Neuronal stem cell (in vitro differentiated cells): ENCODE measurements around the gene RAI14.
"Not testable (repeated sequence)": the region's sequence is repeated elsewhere in the genome, so short reads cannot be mapped to it uniquely, and the experiment has no call there.

Experiments used
- DNase-seq: peaks from one replicate; pipeline ENCODE4 v3.0.0-alpha.2; 2013; ENCODE audit warnings: low spot score
- H2AFZ ChIP-seq: one replicate; pipeline ENCODE4 v1.6.1; 2013; ENCODE audit warnings: mild to moderate bottlenecking, low read length, inconsistent platforms
- H2AK5ac ChIP-seq: 2 replicates; pipeline ENCODE4 v1.6.1; 2013; ENCODE audit warnings: low read depth, mild to moderate bottlenecking, inconsistent platforms, low read length, moderate library complexity, mixed read lengths
- H2BK120ac ChIP-seq: 2 replicates; pipeline ENCODE4 v1.6.1; 2013; ENCODE audit warnings: low read depth, mild to moderate bottlenecking, inconsistent platforms, low read length, moderate library complexity, mixed read lengths
- H2BK12ac ChIP-seq: one replicate; pipeline ENCODE4 v1.6.1; 2013; ENCODE audit warnings: low read length, inconsistent platforms
- H2BK15ac ChIP-seq: 2 replicates; pipeline ENCODE4 v1.6.1; 2013; ENCODE audit warnings: mild to moderate bottlenecking, low read length, inconsistent platforms, mixed read lengths
- H2BK5ac ChIP-seq: one replicate; pipeline ENCODE4 v1.6.1; 2013; ENCODE audit warnings: inconsistent platforms, mild to moderate bottlenecking, low read length, moderate library complexity
- H3K14ac ChIP-seq: one replicate; pipeline ENCODE4 v1.6.1; 2013; ENCODE audit warnings: low read length, inconsistent platforms
- H3K18ac ChIP-seq: 2 replicates; pipeline ENCODE4 v1.6.1; 2013; ENCODE audit warnings: low read length, inconsistent platforms
- H3K23ac ChIP-seq: 2 replicates; pipeline ENCODE4 v1.6.1; 2013; ENCODE audit warnings: low read depth, mild to moderate bottlenecking, mixed read lengths, low read length, inconsistent platforms; ENCODE audit not compliant: poor library complexity
- H3K27ac ChIP-seq: replicated peaks from 3 replicates; pipeline ENCODE4 v1.5.1; 2013; ENCODE audit warnings: low read length, inconsistent platforms
- H3K27me3 ChIP-seq, 3 experiments: 2 replicates each; pipeline ENCODE4 v1.6.1; 2013; ENCODE audit warnings: low read length in 3 of 3, mild to moderate bottlenecking in 2 of 3, inconsistent platforms in 1 of 3, low read depth in 1 of 3, mixed read lengths in 1 of 3, moderate library complexity in 1 of 3; ENCODE audit not compliant: control insufficient read depth in 3 of 3, insufficient read depth in 3 of 3
- H3K36me3 ChIP-seq, 2 donors: replicated peaks in 1 of 2; 2 replicates each; pipeline ENCODE4 v1.6.1; 2013; ENCODE audit warnings: low read length in 2 of 2; ENCODE audit not compliant: control insufficient read depth in 2 of 2, insufficient read depth in 2 of 2
- H3K4ac ChIP-seq: 2 replicates; pipeline ENCODE4 v1.6.1; 2013; ENCODE audit warnings: inconsistent platforms, mild to moderate bottlenecking, low read length, moderate library complexity
- H3K4me1 ChIP-seq, 2 donors: 1 replicate in 1 of 2; 2 replicates in 1 of 2; pipeline ENCODE4 v1.6.1; 2013; ENCODE audit warnings: low read length in 2 of 2, low read depth in 1 of 2; ENCODE audit not compliant: control insufficient read depth in 2 of 2, insufficient read depth in 1 of 2
- H3K4me2 ChIP-seq: one replicate; pipeline ENCODE4 v1.6.1; 2013; ENCODE audit warnings: mild to moderate bottlenecking, low read length, inconsistent platforms; ENCODE audit not compliant: insufficient read depth, poor library complexity, severe bottlenecking
- H3K4me3 ChIP-seq, 2 donors: 2 replicates each; pipeline ENCODE4 v1.5.1; 2013; ENCODE audit warnings: low read length in 2 of 2, mild to moderate bottlenecking in 2 of 2, inconsistent platforms in 1 of 2, moderate library complexity in 1 of 2
- H3K79me1 ChIP-seq: one replicate; pipeline ENCODE4 v1.6.1; 2013; ENCODE audit warnings: low read depth, mild to moderate bottlenecking, inconsistent platforms, low read length, moderate library complexity
- H3K9ac ChIP-seq: one replicate; pipeline ENCODE4 v1.6.1; 2013; ENCODE audit warnings: mild to moderate bottlenecking, low read depth, low read length, inconsistent platforms; ENCODE audit not compliant: poor library complexity
- H3K9me3 ChIP-seq, 2 donors: replicated peaks in 1 of 2; 2 replicates each; pipeline versions ENCODE3 to v1.6.1; 2013; ENCODE audit warnings: low read length in 2 of 2, mild to moderate bottlenecking in 2 of 2, inconsistent platforms in 1 of 2, low read depth in 1 of 2, mixed read lengths in 1 of 2, moderate library complexity in 1 of 2; ENCODE audit not compliant: control insufficient read depth in 2 of 2, insufficient read depth in 1 of 2
- H4K8ac ChIP-seq: one replicate; pipeline ENCODE4 v1.6.1; 2013; ENCODE audit warnings: low read depth, mild to moderate bottlenecking, inconsistent platforms, low read length, moderate library complexity
- H4K91ac ChIP-seq: one replicate; pipeline ENCODE4 v1.6.1; 2013; ENCODE audit warnings: low read length, low read depth, mild to moderate bottlenecking, inconsistent platforms; ENCODE audit not compliant: poor library complexity
- WGBS, 2 donors: extraction: QIAGEN DNeasy Blood & Tissue Kit; methylation state at CpG; one replicate each; pipeline ENCODE4 v1.1.7; 2013; ENCODE audit warnings: missing lambda C conversion rate in 2 of 2, mixed read lengths in 1 of 2; ENCODE audit not compliant: insufficient read length in 2 of 2, insufficient replicate concordance in 1 of 2; ENCODE audit errors: extremely low coverage in 2 of 2; 5-methylcytosine and 5-hydroxymethylcytosine counted together

RAI14 gene

DNA sequence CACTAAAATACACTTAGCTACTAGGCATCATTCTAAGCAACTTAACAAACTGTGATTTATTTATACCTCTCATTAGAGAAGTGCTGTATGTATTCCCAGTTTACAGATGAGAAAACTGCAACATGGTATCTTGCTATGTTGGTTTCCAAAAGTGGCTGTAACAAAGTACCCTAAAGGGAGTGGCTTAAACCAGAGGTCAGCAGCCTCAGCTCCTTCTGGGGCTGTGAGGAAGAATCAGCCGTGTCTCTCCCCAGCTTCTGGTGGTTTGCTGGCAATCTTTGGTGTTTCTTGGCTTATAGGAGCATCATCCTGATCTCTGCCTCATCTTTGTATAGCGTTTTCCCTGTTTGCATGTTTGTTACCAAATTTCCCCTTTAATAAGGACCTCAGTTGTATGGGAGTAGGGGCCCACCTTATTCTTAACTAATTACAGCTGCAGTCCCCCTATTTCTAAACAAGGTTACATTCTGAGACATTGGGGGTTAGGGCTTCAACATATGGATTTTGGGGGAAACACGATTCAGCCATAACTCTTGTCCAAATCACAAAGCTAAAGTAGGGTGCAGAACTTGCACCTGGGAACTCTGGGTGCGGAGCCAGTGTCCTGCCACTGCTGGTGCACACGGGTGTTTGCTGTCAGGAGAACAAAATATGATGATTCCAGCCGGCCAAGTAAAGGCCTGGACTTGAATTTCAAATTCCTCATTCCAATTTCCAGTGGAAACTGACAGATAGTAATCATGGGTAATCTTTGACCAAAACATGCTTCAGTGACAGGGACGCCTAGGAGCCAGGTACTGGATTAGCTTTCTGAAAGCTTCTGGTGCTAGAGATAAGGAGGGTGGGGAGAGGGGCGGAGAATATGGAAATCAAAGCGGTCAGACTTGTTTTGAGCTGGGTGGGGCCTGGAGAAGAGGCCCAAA is 43.3 kb downstream of the RAI14 start:
- H3K27ac ChIP-seq = no peak overlapping the region
- no peak for DNase-seq
- no peak overlapping the region for H3K4ac ChIP-seq
- WGBS, 2 donors = no CpG with 5 or more reads among the region's 9 CpGs
- no peak overlapping the region for H2AK5ac ChIP-seq
- H3K79me1 ChIP-seq = no peaks in the 10 kb centered on the region
- no peak overlapping the region for H2BK12ac ChIP-seq
- peaks cover 0 to 12% of the 10 kb centered on the region in 2 donors for H3K4me1 ChIP-seq
- no peak overlapping the region for H2BK15ac ChIP-seq
- no peak overlapping the region for H2BK120ac ChIP-seq
- no peak overlapping the region for H3K18ac ChIP-seq
- no peaks in the 10 kb centered on the region for H3K27me3 ChIP-seq
- H4K8ac ChIP-seq = no peak overlapping the region
- H3K36me3 ChIP-seq = peaks cover 0 to 19% of the 10 kb centered on the region in 2 donors
- no peaks in the 10 kb centered on the region for H3K9me3 ChIP-seq
- no peak overlapping the region for H2BK5ac ChIP-seq
- no peak overlapping the region for H3K9ac ChIP-seq
- no peak overlapping the region for H3K4me3 ChIP-seq
- no peak overlapping the region for H3K14ac ChIP-seq
- H3K23ac ChIP-seq = no peak overlapping the region
- no peak overlapping the region for H4K91ac ChIP-seq
- no peak overlapping the region for H2AFZ ChIP-seq
- H3K4me2 ChIP-seq = no peak overlapping the region

DNA sequence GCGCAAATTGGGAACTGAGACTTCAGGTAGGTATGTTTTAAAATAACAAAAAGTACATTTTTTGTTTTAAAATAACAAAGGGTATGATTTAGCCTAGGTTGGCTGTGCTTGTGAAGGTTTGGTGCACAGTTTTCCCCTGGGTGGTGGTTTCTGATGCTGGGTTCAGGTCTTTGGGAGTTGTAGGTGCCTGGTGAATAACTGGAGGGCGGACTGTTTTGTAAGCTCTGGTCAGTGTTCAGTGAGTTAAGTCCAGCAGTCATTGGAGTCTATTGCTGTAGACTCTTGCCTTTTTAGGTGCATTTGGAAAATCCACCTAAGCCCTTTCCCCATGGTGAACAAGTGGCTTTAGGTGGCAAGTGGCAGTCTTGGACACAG is 43.9 kb downstream of the RAI14 start:
- Histone ChIP-seq H3K27ac (no peak overlapping the region), H3K4me2 (no peak overlapping the region), H4K8ac (no peak overlapping the region), H3K9ac (no peak overlapping the region), H2AFZ (no peak overlapping the region), H3K18ac (no peak overlapping the region), H4K91ac (no peak overlapping the region), H3K4ac (no peak overlapping the region), H2BK15ac (no peak overlapping the region), H2BK12ac (no peak overlapping the region), H2AK5ac (no peak overlapping the region), H2BK5ac (no peak overlapping the region), H3K79me1 (no peaks in the 10 kb centered on the region), H3K4me1 (peaks cover 0 to 12% of the 10 kb centered on the region in 2 donors), H3K23ac (no peak overlapping the region), H3K14ac (no peak overlapping the region), H2BK120ac (no peak overlapping the region), H3K27me3 (no peaks in the 10 kb centered on the region), H3K9me3 (no peaks in the 10 kb centered on the region), H3K36me3 (peaks cover 0 to 19% of the 10 kb centered on the region in 2 donors), H3K4me3 (no peak overlapping the region)
- no CpG with 5 or more reads among the region's 2 CpGs for WGBS, 2 donors
- no peak for DNase-seq

DNA sequence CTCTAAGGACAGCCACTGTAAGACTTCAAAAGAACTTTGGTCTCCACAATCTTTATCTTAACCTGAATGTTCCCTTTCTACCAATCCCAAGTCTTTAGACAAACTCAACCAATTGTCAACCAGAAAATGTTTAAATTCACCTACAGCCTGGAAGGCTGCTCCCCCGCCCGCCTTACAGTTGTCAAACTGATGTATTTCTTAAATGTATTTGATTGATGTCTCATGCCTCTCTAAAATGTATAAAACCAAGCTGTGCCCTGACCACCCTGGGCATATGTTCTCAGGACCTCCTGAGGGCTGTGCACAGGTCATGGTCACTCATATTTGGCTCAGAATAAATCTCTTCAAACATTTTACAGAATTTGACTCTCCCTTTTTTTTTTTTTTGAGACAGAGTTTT is 45.3 kb downstream of the RAI14 start:
- H3K27me3 ChIP-seq, H3K9me3 ChIP-seq: not testable (repeated sequence)

DNA sequence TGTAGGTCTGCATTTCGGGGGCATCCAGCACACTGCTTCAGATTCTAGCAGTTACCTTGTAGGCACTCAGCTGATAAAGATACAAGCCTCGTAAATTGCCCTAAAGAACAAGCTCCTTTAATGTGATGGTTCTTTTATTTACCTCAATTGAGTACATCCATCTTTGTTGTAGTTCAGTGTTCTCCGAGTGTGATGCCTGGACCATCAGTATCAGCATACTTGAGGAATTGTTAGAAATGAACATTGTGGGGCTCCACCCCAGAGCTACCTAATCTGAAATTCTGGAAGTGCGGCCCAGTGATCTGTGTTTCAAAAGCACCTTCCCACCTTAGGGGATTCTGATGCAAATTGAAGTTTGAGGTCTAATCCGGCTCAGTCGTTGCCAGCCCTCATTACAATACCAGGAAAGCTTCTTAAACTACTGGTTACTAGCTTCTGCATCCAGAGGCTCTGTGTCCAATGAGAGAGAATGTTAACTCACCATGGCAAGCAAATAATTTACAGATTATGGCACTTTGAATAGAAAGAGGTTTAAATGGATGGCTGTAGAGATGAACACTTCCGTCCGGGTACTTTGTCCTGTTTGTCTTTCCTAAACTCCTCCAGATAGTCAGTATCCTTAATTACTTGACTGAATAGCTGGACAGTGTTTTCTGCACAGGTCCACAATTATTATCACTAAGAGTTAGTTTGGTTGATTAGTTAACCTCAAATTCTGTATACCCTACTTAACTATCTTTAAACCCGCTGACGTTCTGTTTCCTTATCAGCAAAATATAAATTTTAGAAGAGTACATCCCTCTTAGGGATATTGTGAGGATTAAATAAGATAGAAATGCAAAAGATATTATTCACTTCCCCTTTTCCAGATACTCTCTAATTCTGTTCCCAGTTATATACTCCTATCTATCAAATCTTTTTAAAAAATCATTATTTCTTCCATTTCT is 47.9 kb downstream of the RAI14 start:
- no peaks in the 10 kb centered on the region for H3K79me1 ChIP-seq
- no peak overlapping the region for H2BK12ac ChIP-seq
- no peak overlapping the region for H2AFZ ChIP-seq
- no peak overlapping the region for H3K23ac ChIP-seq
- no peak overlapping the region for H2BK5ac ChIP-seq
- no peak overlapping the region for H3K27ac ChIP-seq
- no peaks in the 10 kb centered on the region for H3K27me3 ChIP-seq
- no peak overlapping the region for H4K91ac ChIP-seq
- WGBS, 2 donors = no CpG with 5 or more reads among the region's 10 CpGs
- H4K8ac ChIP-seq = no peak overlapping the region
- H3K9me3 ChIP-seq = no peaks in the 10 kb centered on the region
- no peak overlapping the region for H3K4ac ChIP-seq
- H3K18ac ChIP-seq = no peak overlapping the region
- H2BK120ac ChIP-seq = no peak overlapping the region
- peaks cover 0 to 9% of the 10 kb centered on the region in 2 donors for H3K4me1 ChIP-seq
- H3K4me2 ChIP-seq = no peak overlapping the region
- peaks cover 0 to 11% of the 10 kb centered on the region in 2 donors for H3K36me3 ChIP-seq
- H2AK5ac ChIP-seq = no peak overlapping the region
- no peak for DNase-seq
- no peak overlapping the region for H3K14ac ChIP-seq
- H2BK15ac ChIP-seq = no peak overlapping the region
- H3K9ac ChIP-seq = no peak overlapping the region
- H3K4me3 ChIP-seq = no peak overlapping the region

More for the DNA sequence above, 45.3 kb downstream of the RAI14 start:
- not testable (repeated sequence) for H2BK5ac ChIP-seq, H4K91ac ChIP-seq, H2BK120ac ChIP-seq, H3K4ac ChIP-seq, H4K8ac ChIP-seq, H2AFZ ChIP-seq, H2BK15ac ChIP-seq, DNase-seq, H2AK5ac ChIP-seq, H3K4me3 ChIP-seq, H3K79me1 ChIP-seq, H3K27ac ChIP-seq, H3K9ac ChIP-seq, H3K4me2 ChIP-seq, H3K14ac ChIP-seq, H3K18ac ChIP-seq, H3K23ac ChIP-seq, H2BK12ac ChIP-seq
- H3K4me1 ChIP-seq = peaks cover 0 to 12% of the 10 kb centered on the region in 2 donors
- no CpG with 5 or more reads among the region's 2 CpGs for WGBS, 2 donors
- peaks cover 0 to 19% of the 10 kb centered on the region in 2 donors for H3K36me3 ChIP-seq
